Measurements from ENCODE around the gene LANCL3.

DNA sequence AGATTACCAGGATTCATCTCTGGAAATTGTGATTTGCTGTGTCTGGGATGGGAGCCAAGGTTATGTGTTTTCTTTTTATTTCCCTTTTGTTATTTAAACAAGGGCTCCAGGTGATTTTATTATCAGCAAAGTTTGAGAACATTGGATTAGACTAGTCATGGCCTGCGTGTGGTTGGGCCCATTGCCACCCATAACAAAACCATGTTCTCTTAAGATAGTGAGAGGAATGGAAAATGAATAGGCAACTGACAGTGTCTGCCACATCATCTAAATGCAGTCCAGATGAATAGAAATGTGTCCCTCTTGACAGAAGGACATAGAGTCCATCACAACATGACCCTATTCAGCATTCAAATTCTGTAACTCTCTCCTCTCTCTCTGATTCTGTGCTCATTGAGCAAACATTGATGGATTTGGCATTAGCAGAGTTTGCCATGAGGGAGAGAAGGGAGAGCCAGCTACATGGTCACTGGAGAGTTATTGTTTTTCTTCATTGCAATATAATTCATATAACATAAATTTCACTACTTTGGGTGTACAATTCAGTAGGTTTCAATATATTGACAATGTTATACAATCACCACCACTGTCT is 125.8 kb downstream of the LANCL3 start:
- TF ChIP-seq, protein P1, sequence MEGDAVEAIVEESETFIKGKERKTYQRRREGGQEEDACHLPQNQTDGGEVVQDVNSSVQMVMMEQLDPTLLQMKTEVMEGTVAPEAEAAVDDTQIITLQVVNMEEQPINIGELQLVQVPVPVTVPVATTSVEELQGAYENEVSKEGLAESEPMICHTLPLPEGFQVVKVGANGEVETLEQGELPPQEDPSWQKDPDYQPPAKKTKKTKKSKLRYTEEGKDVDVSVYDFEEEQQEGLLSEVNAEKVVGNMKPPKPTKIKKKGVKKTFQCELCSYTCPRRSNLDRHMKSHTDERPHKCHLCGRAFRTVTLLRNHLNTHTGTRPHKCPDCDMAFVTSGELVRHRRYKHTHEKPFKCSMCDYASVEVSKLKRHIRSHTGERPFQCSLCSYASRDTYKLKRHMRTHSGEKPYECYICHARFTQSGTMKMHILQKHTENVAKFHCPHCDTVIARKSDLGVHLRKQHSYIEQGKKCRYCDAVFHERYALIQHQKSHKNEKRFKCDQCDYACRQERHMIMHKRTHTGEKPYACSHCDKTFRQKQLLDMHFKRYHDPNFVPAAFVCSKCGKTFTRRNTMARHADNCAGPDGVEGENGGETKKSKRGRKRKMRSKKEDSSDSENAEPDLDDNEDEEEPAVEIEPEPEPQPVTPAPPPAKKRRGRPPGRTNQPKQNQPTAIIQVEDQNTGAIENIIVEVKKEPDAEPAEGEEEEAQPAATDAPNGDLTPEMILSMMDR (IDR thresholded peaks at IDR 0.05): no peak
- no peak for TF ChIP-seq POLR2A (IDR thresholded peaks at IDR 0.05)
- no peak for TF ChIP-seq EP300 (IDR thresholded peaks at IDR 0.05)
- no peak for TF ChIP-seq POLR2AphosphoS5 (IDR thresholded peaks at IDR 0.05)
